AG09319 (cell line): ENCODE measurements around the gene SNED1.

Source experiments
- DNase-seq: peaks from one replicate; pipeline ENCODE4 v3.0.0-alpha.2; 2010; ENCODE audit warnings: low read depth; ENCODE audit errors: extremely low read depth
- CTCF ChIP-seq: IDR thresholded peaks from 2 replicates; pipeline ENCODE4 v1.5.1; 2011; ENCODE audit warnings: low read depth, mild to moderate bottlenecking, inconsistent platforms, low read length, moderate library complexity

The SNED1 gene

GRCh38 chr2:240953426-240954410 lies 44.7 kb upstream of the SNED1 start:
- TF ChIP-seq CTCF = no peak
- DNase-seq = no peak

GRCh38 chr2:240954436-240955305 lies 43.7 kb upstream of the SNED1 start:
- no peak for DNase-seq

GRCh38 chr2:240955306-240956170 lies 42.9 kb upstream of the SNED1 start:
- no peak for DNase-seq

More at GRCh38 chr2:240954436-240955305, 43.7 kb upstream of the SNED1 start:
- TF ChIP-seq CTCF = no peak

GRCh38 chr2:240956171-240956934 lies 42.1 kb upstream of the SNED1 start:
- TF ChIP-seq CTCF = no peak
- DNase-seq = no peak

More at GRCh38 chr2:240955306-240956170, 42.9 kb upstream of the SNED1 start:
- no peak for TF ChIP-seq CTCF

- DNase-seq = no peak
- no peak for TF ChIP-seq CTCF
These were observed 41.3 kb upstream of the SNED1 start for GRCh38 chr2:240956935-240957655.
